HS-27A (cell line): ENCODE results near the gene MECP2.
"Not testable (repeated sequence)": the region's sequence is repeated elsewhere in the genome, so short reads cannot be mapped to it uniquely, and the experiment has no call there.

Experiments
- DNase-seq: peaks from one replicate; pipeline ENCODE4 v3.0.0-alpha.2; 2012; ENCODE audit warnings: low read depth, missing footprints

The MECP2 gene

GRCh38 chrX:154097589-154098541, at the start of gene MECP2:
Gene MECP2 (minus strand): TSS chrX:154097717.
- DNase-seq = peak; percentile 64

DNA sequence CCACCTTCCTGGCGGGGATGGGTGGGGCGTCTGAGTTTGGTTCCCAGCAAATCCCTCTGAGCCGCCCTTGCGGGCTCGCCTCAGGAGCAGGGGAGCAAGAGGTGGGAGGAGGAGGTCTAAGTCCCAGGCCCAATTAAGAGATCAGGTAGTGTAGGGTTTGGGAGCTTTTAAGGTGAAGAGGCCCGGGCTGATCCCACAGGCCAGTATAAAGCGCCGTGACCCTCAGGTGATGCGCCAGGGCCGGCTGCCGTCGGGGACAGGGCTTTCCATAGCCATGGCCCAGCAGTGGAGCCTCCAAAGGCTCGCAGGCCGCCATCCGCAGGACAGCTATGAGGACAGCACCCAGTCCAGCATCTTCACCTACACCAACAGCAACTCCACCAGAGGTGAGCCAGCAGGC, 46.5 kb upstream of the MECP2 start, which contains the start of gene OPN1LW:
OPN1LW (plus strand) TSS at position 234 of the 400 bp plus-strand sequence; CDS start at position 275, 41 bp downstream.
- not testable (repeated sequence) for DNase-seq

DNA sequence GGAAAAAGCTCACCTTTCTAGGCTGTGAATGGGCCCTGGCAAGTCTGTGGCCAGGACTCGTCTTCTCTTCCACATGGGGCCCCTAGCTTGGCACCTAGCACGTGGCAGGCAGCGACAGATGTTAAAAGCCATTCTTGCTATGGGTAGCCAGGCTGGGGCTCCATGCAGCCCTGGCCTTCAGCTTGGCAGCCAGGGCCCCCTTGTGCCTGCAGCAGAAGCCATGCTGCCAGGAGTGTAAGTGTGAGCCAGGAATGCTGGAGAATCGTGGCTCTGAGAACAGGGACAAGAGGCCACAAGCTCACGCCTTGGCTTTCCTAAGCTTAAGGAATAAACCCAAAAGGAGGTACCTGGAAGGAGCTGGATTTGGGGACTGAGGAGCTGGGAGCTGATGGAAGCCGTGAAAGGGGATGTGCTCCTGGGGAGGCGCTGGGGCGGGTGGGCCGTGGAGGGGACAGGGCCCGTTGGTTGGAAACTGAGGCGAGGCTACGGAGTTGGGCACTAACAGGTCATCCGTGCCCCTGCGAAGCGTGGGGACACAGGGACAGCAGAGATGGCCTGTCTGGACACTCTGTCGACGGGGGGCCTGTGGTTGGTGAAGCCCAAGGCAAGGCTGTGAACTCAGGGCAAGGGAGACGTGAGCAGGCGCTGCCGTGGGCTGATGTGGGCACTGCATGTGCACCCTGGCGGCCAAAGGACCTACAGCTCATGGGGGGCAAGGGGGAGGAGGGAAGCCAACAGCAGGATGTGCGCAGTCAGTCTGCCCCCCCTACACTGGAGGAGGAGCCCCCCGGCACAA, 45.6 kb upstream of the MECP2 start:
- no peak for DNase-seq

DNA sequence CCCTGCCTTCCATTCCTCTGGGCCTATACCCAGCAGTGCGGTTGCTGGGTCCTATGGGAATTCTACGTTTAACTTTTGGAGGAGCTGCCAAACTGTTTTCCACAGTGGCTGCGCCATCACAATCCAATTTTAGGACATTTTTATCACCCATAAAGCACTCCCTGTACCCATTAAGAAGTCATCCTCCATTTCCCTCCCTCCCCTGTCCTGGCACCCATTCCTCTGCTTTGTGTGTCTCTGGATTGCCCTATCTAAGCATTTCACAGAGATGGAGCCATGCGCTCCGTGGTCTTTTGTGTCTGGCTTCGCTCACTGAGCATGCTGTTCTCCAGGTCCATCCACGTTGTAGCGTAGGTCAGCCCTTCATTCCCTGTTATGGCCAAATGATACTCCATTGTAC, 44.9 kb upstream of the MECP2 start:
- DNase-seq = no peak

DNA sequence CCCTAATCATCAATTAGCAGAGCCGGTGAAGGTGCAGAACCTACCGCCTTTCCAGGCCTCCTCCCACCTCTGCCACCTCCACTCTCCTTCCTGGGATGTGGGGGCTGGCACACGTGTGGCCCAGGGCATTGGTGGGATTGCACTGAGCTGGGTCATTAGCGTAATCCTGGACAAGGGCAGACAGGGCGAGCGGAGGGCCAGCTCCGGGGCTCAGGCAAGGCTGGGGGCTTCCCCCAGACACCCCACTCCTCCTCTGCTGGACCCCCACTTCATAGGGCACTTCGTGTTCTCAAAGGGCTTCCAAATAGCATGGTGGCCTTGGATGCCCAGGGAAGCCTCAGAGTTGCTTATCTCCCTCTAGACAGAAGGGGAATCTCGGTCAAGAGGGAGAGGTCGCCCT, 43.2 kb upstream of the MECP2 start:
- no peak for DNase-seq

DNA sequence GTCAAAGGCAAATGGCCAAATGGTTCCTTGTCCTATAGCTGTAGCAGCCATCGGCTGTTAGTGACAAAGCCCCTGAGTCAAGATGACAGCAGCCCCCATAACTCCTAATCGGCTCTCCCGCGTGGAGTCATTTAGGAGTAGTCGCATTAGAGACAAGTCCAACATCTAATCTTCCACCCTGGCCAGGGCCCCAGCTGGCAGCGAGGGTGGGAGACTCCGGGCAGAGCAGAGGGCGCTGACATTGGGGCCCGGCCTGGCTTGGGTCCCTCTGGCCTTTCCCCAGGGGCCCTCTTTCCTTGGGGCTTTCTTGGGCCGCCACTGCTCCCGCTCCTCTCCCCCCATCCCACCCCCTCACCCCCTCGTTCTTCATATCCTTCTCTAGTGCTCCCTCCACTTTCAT, 42.7 kb upstream of the MECP2 start:
- DNase-seq = no peak

- DNase-seq = no peak
Measured at GRCh38 chrX:154138857-154139256, 41.3 kb upstream of the MECP2 start.

DNA sequence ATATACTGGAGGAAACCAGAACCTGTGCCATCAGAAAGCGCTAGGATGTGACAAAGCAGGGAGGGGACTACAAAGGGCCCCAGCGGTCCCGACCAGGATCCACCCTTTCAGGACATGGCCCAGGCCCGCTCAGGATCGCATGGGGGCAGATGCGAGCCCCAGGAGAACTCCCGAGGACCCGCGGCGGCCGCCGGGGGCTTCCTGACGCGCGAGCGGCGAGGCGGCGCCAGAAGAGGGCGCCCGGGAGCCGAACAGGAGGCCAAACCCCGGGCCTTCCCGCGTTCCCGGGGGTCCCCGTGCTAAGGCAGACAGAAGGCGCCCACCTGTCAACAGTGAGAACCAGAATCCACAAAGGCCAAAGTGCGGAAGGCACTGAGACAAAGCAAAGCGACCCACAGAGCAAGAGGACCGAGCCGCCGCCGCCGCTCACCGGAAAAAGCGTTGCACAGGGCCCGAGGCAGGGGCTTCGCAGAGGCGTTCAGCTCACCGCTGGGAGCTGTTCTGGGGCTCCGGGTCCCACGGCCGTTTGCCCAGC, 39.2 kb upstream of the MECP2 start:
- no peak for DNase-seq

- no peak for DNase-seq
Measured at GRCh38 chrX:154135458-154136229, 38.1 kb upstream of the MECP2 start.

DNA sequence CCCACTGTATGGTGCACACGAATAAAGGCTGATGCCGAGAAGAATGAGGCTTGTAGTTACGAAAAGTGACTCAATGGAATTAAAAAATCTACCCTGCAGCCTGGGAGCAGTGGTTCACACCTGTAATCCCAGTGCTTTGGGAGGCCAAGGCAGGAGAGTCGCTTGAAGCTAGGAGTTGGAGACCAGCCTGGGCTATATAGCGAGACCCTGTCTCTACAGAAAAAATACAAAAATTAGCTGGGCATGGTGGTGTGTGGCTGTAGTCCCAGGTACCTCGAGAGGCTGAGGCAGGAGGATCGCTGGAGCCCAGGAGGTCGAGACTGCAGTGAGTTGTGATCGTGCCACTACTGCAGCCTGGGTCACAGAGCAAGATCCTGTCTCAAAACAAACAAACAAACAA, 34.8 kb upstream of the MECP2 start:
- DNase-seq = no peak

GRCh38 chrX:154131955-154132354, 34.4 kb upstream of the MECP2 start:
- DNase-seq = no peak

GRCh38 chrX:154126101-154126500, 28.6 kb upstream of the MECP2 start:
- DNase-seq = no peak

DNA sequence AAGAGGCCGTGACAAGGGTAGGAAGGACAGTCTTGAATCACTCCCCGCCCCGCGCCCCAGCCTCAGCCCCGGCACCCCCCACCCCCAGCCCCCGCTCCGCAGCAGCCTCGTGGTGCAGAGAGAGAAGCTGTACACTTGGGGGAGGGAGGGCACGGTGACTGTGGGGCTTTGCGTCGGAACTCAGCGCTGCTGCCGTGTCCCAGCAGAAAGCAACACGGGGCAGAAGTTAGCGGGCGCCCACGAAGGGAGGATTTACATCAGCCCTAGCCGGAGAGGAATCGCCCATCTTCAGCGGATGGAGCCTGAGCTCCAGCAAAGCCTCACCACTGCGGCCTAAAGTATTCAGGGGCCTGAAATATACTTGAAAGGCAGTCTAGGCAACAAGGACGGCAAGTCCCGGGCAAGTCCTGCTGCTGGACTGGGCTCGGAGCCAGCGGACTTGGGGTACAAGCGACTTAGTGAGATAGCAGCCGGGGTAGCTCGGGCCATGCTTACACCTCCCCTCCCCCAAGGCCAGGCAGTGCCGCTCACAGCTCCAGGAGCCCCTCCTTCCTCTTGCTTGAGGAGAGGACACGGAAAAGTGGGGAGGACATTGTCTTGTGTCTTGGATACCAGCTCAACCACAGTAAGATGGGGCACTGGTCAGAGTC, 28.0 kb upstream of the MECP2 start:
- DNase-seq = no peak

DNA sequence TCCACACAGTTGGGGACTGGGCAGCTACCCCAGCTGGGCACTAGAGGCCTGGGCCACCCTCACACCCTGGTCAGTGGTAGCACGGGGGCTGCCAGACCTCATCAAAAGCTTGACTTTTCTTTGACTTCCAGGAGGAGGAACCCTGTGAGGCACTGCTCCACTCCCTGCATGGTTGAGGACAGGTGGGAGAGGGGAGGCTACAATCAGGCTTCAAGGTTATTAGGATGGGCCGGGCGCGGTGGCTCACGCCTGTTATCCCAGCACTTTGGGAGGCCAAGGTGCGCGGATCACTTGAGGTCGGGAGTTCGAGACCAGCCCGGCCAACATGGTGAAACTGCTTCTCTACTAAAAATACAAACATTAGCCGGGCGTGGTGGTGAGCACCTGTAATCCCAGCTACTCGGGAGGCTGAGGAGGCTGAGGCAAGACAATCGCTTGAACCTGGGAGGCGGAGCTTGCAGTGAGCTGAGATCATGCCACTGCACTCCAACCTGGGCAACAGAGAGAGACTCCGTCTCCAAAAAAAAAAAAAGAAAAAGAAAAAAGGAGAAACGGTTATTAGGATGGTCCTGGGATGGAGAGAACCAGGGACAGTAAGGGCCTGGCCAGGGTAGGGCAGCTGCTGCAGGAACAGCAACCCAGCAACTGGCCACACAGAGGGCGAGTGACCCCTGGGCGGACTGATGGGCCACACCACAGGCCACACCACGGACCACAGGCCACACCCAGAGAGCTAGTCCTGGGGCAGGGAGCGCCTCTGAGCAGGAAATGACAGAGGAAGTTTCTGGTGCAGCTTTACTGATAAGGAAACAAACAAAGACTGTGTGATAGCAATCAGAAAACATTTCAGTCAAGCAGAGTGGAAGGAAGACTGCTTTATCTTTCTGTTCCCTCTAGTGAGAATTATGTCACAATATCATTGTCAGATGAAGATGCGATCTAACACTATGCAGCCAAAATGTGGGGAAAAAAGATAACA, 26.0 kb upstream of the MECP2 start:
- DNase-seq = no peak

DNA sequence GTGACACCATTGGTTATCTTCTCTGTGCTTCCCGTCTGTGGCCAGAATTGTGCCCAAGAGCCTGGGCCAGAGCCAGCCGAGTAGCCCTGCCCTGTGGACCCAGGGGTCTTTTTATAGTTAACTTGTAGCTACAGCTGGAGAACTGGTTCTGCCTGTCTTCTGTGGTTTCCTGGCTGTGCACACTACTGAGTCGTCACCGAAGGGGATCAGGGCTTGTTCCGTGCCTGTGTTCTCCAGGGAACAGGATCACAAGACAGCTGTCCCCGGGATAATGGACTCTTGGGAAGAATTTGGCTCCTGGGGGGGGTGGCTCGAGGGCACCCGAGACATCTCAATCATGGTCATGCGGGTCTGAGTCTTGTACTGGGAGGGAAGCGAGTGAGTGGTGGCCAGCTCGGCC, 24.4 kb upstream of the MECP2 start:
- no peak for DNase-seq

GRCh38 chrX:154121207-154121606, 23.7 kb upstream of the MECP2 start:
- no peak for DNase-seq

DNA sequence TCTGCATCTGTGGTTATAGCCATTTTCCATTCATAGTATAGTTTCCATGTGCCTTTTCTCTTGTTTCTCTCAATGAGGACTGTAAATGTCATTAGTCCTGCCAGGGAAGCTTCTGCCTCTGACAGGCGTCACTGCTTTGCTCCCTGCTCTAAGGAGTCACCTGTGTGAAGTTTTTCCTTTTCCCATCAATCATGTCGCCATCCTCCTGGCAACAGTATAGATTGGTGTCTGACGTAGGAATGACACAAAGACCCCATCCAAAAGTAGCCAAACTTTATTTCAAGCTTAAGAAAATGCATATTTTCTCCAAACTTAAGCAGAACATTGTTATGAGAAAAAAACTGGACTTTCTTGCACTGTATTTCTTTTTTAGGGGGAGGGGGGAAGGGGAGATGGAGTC, 23.1 kb upstream of the MECP2 start:
- DNase-seq = no peak

DNA sequence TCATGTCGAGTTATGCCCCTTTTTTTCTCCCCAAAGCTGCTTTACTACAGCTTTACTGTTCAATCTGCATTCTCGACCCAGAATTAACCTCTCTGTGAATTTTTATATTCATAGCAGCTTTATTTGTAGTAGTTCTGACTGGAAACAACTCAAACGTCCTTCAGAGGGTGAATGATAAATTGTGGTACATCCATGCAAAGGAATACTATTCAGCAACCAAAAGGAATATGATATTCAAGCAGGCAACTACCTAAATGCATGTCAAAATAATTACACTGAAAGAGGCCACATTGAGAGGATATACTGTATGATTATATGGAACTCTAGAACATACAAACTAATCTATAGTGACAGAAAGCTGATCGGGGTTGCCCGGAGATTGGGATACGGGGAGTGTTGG, 20.0 kb upstream of the MECP2 start:
- DNase-seq = no peak

- DNase-seq = no peak
Measured at GRCh38 chrX:154116426-154117211, 19.1 kb upstream of the MECP2 start.
